Activated T-helper 17 cell treated with anti-CD3 and anti-CD28 coated beads, Interleukin-2, amount 50 U/mL, for 72 hours (primary cell): Measurements from ENCODE around the gene CNGB1. TPM values are rescaled to one million over a fixed set of nuclear protein-coding genes. Genes with fewer than 3 reads are reported as not detected.

Experiments
- ATAC-seq: fragments of 150-1000 bp; cut with Tn5 transposase; replicated peaks from 2 replicates; pipeline ENCODE4 v1.10.0; 2021; ENCODE audit warnings: mild to moderate bottlenecking, moderate library complexity
- H3K27ac Mint-ChIP-seq: one replicate; pipeline ENCODE4 v1.8.0; 2022; ENCODE audit warnings: mixed read lengths
- H3K27me3 Mint-ChIP-seq: one replicate; pipeline ENCODE4 v1.8.0; 2022; ENCODE audit warnings: mixed read lengths
- H3K36me3 Mint-ChIP-seq: one replicate; pipeline ENCODE4 v1.8.0; 2022; ENCODE audit warnings: low read depth, mild to moderate bottlenecking, mixed read lengths
- H3K4me1 Mint-ChIP-seq: one replicate; pipeline ENCODE4 v1.8.0; 2022; ENCODE audit warnings: mixed read lengths
- H3K4me3 Mint-ChIP-seq: one replicate; pipeline ENCODE4 v1.8.0; 2022; ENCODE audit warnings: mild to moderate bottlenecking, mixed read lengths
- H3K9me3 Mint-ChIP-seq: one replicate; pipeline ENCODE4 v1.8.0; 2022; ENCODE audit warnings: mixed read lengths
- total RNA-seq, 2 donors: library from RNA; stranded (reverse); gene quantifications; one replicate each; pipeline ENCODE4 v1.2.3, GENCODE V29; 2022

The CNGB1 gene
- total RNA-seq, 2 donors from 2014 or later: not detected

DNA sequence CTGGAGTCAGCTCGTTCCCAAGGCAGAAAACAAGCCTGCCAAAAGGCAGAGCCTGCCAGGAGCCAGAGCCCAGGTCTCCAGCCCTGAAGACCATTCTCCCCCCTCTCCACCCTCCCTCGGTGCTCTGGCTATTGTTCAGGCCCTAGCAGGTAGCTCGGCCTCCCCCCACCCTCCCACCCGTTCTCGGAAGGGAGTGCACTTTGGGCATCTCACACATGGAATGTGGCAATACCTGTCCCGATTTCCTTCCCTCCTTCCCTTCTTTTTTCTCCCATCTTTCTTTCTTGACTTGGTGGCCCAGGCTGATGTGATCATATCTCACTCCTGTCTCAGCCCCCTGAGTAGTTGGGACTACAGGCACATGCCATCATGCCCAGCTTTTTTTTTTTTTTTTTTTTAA is 12.4 kb downstream of the CNGB1 start:
- Mint-ChIP-seq H3K4me3 (no peak overlapping the region), H3K4me1 (no peaks in the 10 kb centered on the region), H3K9me3 (no peaks in the 10 kb centered on the region), H3K36me3 (no peaks in the 10 kb centered on the region), H3K27ac (no peak overlapping the region), H3K27me3 (no peaks in the 10 kb centered on the region)
- ATAC-seq: no peak

DNA sequence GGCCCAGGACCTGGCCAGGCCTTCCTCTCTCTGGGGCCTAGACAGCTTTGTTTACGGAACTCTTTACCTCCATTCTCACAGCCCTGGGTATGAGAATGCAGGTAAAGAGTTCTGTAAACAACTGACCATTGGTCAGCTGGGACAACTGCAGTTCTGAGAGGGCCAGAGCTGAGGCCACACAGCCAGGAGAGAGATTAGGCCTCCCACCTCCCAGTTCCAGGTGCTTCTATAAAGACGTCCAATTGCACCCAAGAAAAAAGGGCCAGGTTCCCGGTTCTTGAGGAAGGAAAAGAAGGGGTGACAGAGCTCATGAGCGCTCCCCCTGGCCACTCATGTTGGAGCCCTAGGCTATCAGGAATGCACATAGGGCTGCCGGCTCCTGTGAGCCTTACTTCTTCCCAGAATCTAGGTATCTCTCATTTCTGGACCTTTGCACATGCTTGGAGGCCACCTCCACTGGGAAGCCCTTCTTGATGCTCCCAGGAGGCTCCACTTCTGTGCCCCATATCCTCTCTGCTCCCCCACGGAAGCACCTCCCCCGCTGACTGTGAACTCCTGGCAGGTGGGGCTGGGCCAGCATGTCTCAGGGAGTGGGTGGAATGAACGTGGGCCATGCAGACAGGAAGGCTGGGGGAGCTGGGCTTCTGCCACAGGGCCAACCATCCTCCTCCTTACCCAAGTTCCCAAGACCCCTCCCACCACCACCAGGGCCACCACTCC is 13.1 kb downstream of the CNGB1 start:
- H3K27ac Mint-ChIP-seq: no peak overlapping the region
- no peak overlapping the region for H3K4me3 Mint-ChIP-seq
- no peaks in the 10 kb centered on the region for H3K4me1 Mint-ChIP-seq
- no peak for ATAC-seq
- no peaks in the 10 kb centered on the region for H3K9me3 Mint-ChIP-seq
- no peaks in the 10 kb centered on the region for H3K27me3 Mint-ChIP-seq
- H3K36me3 Mint-ChIP-seq: no peaks in the 10 kb centered on the region

GRCh38 chr16:57956924-57957672 is 13.8 kb downstream of the CNGB1 start:
- no peak overlapping the region for H3K4me3 Mint-ChIP-seq
- no peak overlapping the region for H3K27ac Mint-ChIP-seq
- H3K4me1 Mint-ChIP-seq: no peaks in the 10 kb centered on the region
- no peak for ATAC-seq
- no peaks in the 10 kb centered on the region for H3K9me3 Mint-ChIP-seq
- no peaks in the 10 kb centered on the region for H3K27me3 Mint-ChIP-seq
- no peaks in the 10 kb centered on the region for H3K36me3 Mint-ChIP-seq

- no peak for ATAC-seq
- Mint-ChIP-seq H3K9me3 (no peaks in the 10 kb centered on the region), H3K4me1 (no peaks in the 10 kb centered on the region), H3K4me3 (no peak overlapping the region), H3K27ac (no peak overlapping the region), H3K27me3 (no peaks in the 10 kb centered on the region), H3K36me3 (no peaks in the 10 kb centered on the region)
Measured at GRCh38 chr16:57956270-57956808, 14.6 kb downstream of the CNGB1 start.

- Mint-ChIP-seq H3K4me1 (no peaks in the 10 kb centered on the region), H3K9me3 (no peaks in the 10 kb centered on the region), H3K27ac (no peak overlapping the region), H3K27me3 (no peaks in the 10 kb centered on the region), H3K4me3 (no peak overlapping the region), H3K36me3 (no peaks in the 10 kb centered on the region)
- no peak for ATAC-seq
Measured at GRCh38 chr16:57955572-57956188, 15.2 kb downstream of the CNGB1 start.

GRCh38 chr16:57953857-57954256 is 17.1 kb downstream of the CNGB1 start:
- no peak for ATAC-seq
- no peaks in the 10 kb centered on the region for H3K4me1 Mint-ChIP-seq
- no peak overlapping the region for H3K27ac Mint-ChIP-seq
- no peak overlapping the region for H3K4me3 Mint-ChIP-seq
- H3K36me3 Mint-ChIP-seq: no peaks in the 10 kb centered on the region
- H3K9me3 Mint-ChIP-seq: no peaks in the 10 kb centered on the region
- H3K27me3 Mint-ChIP-seq: no peaks in the 10 kb centered on the region

GRCh38 chr16:57952909-57953308 is 18.0 kb downstream of the CNGB1 start:
- no peaks in the 10 kb centered on the region for H3K36me3 Mint-ChIP-seq
- no peaks in the 10 kb centered on the region for H3K4me1 Mint-ChIP-seq
- H3K4me3 Mint-ChIP-seq: no peak overlapping the region
- no peak overlapping the region for H3K27ac Mint-ChIP-seq
- ATAC-seq: no peak
- no peaks in the 10 kb centered on the region for H3K27me3 Mint-ChIP-seq
- no peaks in the 10 kb centered on the region for H3K9me3 Mint-ChIP-seq

DNA sequence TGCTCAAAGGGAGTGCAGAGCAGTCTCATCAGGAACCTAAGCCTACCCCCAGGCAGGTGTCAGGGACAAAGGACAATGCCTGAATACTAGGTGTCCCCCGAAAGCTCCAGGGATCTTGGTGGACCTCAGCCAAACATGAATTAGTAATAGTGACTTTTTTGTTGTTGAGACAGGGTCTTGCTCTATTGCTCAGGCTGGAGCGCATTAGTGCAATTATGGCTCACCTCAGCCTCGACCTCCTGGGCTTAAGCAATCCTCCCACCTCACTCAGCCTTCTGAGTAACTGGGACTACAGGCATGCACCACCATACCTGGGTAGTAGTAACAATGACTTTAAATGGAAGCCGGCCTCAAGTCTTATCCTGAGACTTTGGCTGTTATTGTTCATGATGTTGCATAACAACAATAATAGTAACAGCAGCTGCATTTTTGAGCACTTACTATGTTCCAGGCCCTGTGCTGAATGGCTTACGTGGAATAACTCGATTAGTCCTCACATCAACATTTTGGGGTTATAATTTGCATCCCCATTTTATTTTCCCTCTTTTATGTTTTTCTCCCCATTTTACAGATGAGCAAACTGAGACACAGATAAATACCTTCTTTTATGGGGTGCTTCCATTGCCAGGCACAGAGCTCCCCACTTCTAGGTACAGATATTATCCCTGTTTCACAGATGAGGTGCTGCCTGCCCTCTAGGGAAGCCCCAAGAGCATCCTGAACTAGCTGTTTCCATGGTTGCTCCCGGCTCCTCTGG is 19.5 kb downstream of the CNGB1 start:
- ATAC-seq: no peak
- Mint-ChIP-seq H3K27me3 (no peaks in the 10 kb centered on the region), H3K4me1 (no peaks in the 10 kb centered on the region), H3K9me3 (no peaks in the 10 kb centered on the region), H3K27ac (no peak overlapping the region), H3K36me3 (no peaks in the 10 kb centered on the region), H3K4me3 (no peak overlapping the region)

- H3K4me3 Mint-ChIP-seq: no peak overlapping the region
- no peaks in the 10 kb centered on the region for H3K27me3 Mint-ChIP-seq
- H3K9me3 Mint-ChIP-seq: no peaks in the 10 kb centered on the region
- ATAC-seq: no peak
- no peak overlapping the region for H3K27ac Mint-ChIP-seq
- H3K36me3 Mint-ChIP-seq: no peaks in the 10 kb centered on the region
- no peaks in the 10 kb centered on the region for H3K4me1 Mint-ChIP-seq
Measured at GRCh38 chr16:57950382-57950781, 20.5 kb downstream of the CNGB1 start.

DNA sequence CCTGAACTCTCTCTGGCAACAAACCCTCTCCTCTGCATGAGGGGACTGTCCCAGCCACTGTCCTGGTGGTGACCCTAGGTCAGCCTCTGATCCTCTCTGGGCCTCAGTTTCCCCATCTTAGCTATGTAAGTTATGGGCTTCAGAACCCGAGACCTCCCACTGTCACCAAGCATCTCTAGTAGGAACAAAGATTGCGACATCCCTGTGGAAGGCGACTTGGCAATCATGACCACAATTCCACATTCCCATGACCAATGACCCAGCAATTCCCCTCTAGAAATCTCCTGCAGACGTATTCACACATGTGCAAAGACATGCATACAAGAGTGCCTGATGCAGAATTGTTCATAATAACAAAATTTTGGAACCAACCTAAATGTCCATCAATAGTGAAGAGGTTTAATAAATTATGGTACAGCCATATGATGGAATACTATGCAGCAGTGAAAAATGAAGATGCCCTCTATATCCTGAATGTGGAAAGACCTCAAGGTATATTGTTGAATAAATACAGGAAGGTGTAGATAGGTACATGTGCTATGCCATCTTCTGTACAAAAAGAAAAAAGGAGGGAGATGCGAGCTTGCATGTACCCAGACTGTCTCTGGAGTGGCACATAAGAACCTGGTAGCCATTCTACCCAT is 21.2 kb downstream of the CNGB1 start:
- Mint-ChIP-seq H3K4me3 (no peak overlapping the region), H3K27me3 (no peaks in the 10 kb centered on the region), H3K27ac (no peak overlapping the region), H3K9me3 (no peaks in the 10 kb centered on the region), H3K36me3 (no peaks in the 10 kb centered on the region), H3K4me1 (no peaks in the 10 kb centered on the region)
- no peak for ATAC-seq

- H3K27me3 Mint-ChIP-seq: no peaks in the 10 kb centered on the region
- H3K4me3 Mint-ChIP-seq: no peak overlapping the region
- no peaks in the 10 kb centered on the region for H3K36me3 Mint-ChIP-seq
- ATAC-seq: no peak
- H3K27ac Mint-ChIP-seq: no peak overlapping the region
- no peaks in the 10 kb centered on the region for H3K9me3 Mint-ChIP-seq
- H3K4me1 Mint-ChIP-seq: no peaks in the 10 kb centered on the region
Measured at GRCh38 chr16:57949013-57949412, 21.9 kb downstream of the CNGB1 start.

DNA sequence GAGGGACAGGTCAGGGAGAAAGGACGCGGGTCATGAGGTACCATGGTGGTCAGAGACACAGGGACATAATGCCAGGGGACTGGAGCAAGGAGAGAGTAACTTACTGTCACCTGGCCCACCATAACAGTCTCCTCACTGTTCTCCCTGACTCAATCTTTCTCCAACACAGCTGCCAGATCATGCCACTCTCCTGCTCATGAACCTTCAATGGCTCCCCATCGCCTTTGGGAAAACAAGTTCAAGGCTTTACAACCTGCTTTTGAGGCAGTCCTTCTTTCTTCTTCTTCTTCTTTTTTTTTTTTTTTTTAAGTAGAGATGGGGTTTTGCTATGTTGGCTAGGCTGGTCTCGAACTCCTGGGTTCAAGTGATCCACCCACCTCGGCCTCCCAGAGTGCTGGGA is 22.9 kb downstream of the CNGB1 start:
- H3K27me3 Mint-ChIP-seq: no peaks in the 10 kb centered on the region
- no peak overlapping the region for H3K27ac Mint-ChIP-seq
- no peaks in the 10 kb centered on the region for H3K4me1 Mint-ChIP-seq
- H3K4me3 Mint-ChIP-seq: no peak overlapping the region
- ATAC-seq: no peak
- no peaks in the 10 kb centered on the region for H3K9me3 Mint-ChIP-seq
- H3K36me3 Mint-ChIP-seq: no peaks in the 10 kb centered on the region

DNA sequence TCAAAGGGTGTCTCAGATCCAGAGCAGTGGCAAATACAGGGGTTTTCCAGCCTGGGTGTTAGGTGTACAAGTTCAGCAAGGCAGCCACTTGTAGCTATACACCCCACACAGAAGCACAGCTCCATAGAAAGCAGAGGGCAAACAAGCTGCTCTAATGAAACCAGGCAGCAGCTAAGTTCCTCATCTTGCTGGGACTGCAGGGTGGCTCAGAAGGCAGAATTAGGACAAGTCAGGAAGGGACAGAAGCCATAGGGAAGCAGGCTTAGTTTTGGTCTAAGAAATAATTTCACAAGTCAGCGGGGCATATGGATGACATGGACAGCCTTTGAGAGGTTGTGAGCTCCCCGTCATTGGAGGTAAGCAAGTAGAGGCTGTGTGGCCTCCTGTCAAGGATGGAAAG is 23.7 kb downstream of the CNGB1 start:
- no peak overlapping the region for H3K27ac Mint-ChIP-seq
- ATAC-seq: no peak
- H3K9me3 Mint-ChIP-seq: no peaks in the 10 kb centered on the region
- H3K27me3 Mint-ChIP-seq: no peaks in the 10 kb centered on the region
- H3K4me1 Mint-ChIP-seq: no peaks in the 10 kb centered on the region
- H3K36me3 Mint-ChIP-seq: no peaks in the 10 kb centered on the region
- H3K4me3 Mint-ChIP-seq: no peak overlapping the region

DNA sequence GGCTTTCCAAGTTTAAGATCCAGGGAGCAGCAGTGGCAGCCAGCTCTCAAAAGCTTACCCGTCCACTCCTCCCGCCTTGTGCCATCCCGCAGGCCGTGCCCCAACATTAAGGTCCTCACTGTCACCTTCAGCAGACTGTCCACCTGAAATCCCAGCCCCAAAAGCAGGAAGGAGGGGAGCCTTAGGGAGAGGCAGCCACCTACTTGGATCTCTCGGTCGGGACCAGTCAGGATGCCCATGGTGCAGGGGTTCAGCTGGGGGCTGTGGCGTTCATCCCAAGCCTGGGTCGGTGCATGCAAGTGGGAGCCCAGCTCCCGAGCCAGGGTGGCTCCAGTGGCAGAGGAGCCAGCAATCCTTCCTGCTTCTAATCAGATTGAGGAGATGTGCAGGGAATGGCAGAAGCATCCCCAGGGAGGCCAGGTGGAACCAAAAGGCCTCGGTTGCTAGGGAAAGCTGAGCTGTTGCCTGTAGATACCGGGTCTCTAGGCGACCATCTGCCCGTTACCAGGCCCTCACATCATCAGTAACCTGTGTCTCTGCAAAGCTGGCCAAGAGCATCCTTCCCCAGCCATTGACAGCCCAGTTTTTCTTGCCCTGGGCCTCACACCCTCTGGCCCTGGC is 24.6 kb downstream of the CNGB1 start:
- Mint-ChIP-seq H3K4me3 (no peak overlapping the region), H3K4me1 (no peaks in the 10 kb centered on the region), H3K27me3 (no peaks in the 10 kb centered on the region), H3K27ac (no peak overlapping the region), H3K9me3 (no peaks in the 10 kb centered on the region), H3K36me3 (no peaks in the 10 kb centered on the region)
- no peak for ATAC-seq
